Endothelial cell of umbilical vein (primary cell): ENCODE results near the gene CTSH. TPM values are rescaled to one million over a fixed set of nuclear protein-coding genes. Genes with fewer than 3 reads are reported as not detected.

Experiments used
- BruUV-seq: library from RNA; stranded (reverse); fragments of 400-500 nt; replicated peaks from 2 replicates; lab custom pipeline; 2021; lab: Mats Ljungman, UMichigan
- CTCF ChIA-PET: fragments of 300-600, 350-600 bp; sonication (Branson Sonifier 250); formaldehyde crosslinking; loops from one replicate; lab custom pipeline; 2021; ENCODE audit warnings: antibody characterized with exemption, inconsistent platforms; lab: Charles Lee
- POLR2A ChIA-PET: fragments of 300-600, 350-600 bp; sonication (Branson Sonifier 250); formaldehyde crosslinking; loops from one replicate; lab custom pipeline; 2021; ENCODE audit warnings: antibody characterized with exemption, inconsistent platforms; lab: Charles Lee
- DNase-seq: peaks from one replicate; pipeline ENCODE4 v3.0.0-alpha.2; 2011; ENCODE audit warnings: low read depth, low spot score
- FAIRE-seq: peaks from 2 replicates; lab custom pipeline; 2011; peaks lifted over from hg19 to GRCh38; lab: Jason Lieb, UNC
- H2AFZ ChIP-seq: 2 replicates; pipeline ENCODE4 v1.6.0; 2012; ENCODE audit warnings: low read depth, low read length, control low read depth, inconsistent platforms
- H3K27ac ChIP-seq: 2 replicates; pipeline ENCODE4 v1.5.1; 2011; ENCODE audit warnings: low read depth, mild to moderate bottlenecking, control low read depth, low read length, moderate library complexity; ENCODE audit not compliant: insufficient read depth
- H3K27me3 ChIP-seq, 2 experiments: 2 replicates each; pipeline versions ENCODE4 v1.6.0 to v1.6.1; 2011; ENCODE audit warnings: low read length in 2 of 2, mixed read lengths in 1 of 2; ENCODE audit not compliant: control insufficient read depth in 2 of 2, insufficient read depth in 2 of 2
- H3K36me3 ChIP-seq, 2 experiments: 2 replicates in 1 of 2; 3 replicates in 1 of 2; pipeline ENCODE4 v1.5.1; 2011; ENCODE audit warnings: low read length in 2 of 2, mild to moderate bottlenecking in 1 of 2, moderate library complexity in 1 of 2; ENCODE audit not compliant: control insufficient read depth in 2 of 2, insufficient read depth in 2 of 2; ENCODE audit errors: extremely low read depth in 1 of 2
- H3K4me1 ChIP-seq: 3 replicates; pipeline ENCODE4 v1.5.1; 2011; ENCODE audit warnings: mild to moderate bottlenecking, low read length; ENCODE audit not compliant: control insufficient read depth, insufficient read depth; ENCODE audit errors: extremely low read depth
- H3K4me2 ChIP-seq: 2 replicates; pipeline ENCODE4 v1.6.1; 2011; ENCODE audit warnings: low read length, control low read depth, mixed read lengths; ENCODE audit not compliant: insufficient read depth
- H3K4me3 ChIP-seq, 3 experiments: fragments of 200-600 bp in 1 of 3; sonication (generic), shearing (Covaris generic) in 1 of 3; replicated peaks in 1 of 3; 2 replicates each; pipeline ENCODE4 v1.5.1; 2011 to 2016; ENCODE audit warnings: control low read depth in 3 of 3, low read length in 3 of 3, mild to moderate bottlenecking in 2 of 3, inconsistent platforms in 1 of 3, low read depth in 1 of 3, moderate library complexity in 1 of 3; ENCODE audit not compliant: insufficient read depth in 1 of 3
- H3K79me2 ChIP-seq: 2 replicates; pipeline ENCODE4 v1.6.0; 2012; ENCODE audit warnings: low read length, inconsistent platforms; ENCODE audit not compliant: control insufficient read depth, insufficient read depth
- H3K9ac ChIP-seq: replicated peaks from 2 replicates; pipeline ENCODE3; 2011; ENCODE audit warnings: low read length, control low read depth; ENCODE audit not compliant: insufficient read depth; ENCODE audit errors: extremely low read depth
- H3K9me1 ChIP-seq: replicated peaks from 3 replicates; pipeline ENCODE4 v1.6.0; 2011; ENCODE audit warnings: mild to moderate bottlenecking, low read length; ENCODE audit not compliant: control insufficient read depth, insufficient read depth; ENCODE audit errors: extremely low read depth
- H3K9me3 ChIP-seq: replicated peaks from 2 replicates; pipeline ENCODE4 v1.5.1; 2012; ENCODE audit warnings: low read length, inconsistent platforms; ENCODE audit not compliant: control insufficient read depth, insufficient read depth
- H4K20me1 ChIP-seq: replicated peaks from 2 replicates; pipeline ENCODE3; 2011; ENCODE audit warnings: mild to moderate bottlenecking, low read length; ENCODE audit not compliant: control insufficient read depth, insufficient read depth; ENCODE audit errors: extremely low read depth
- EZH2 ChIP-seq: IDR thresholded peaks from 2 replicates; pipeline ENCODE4 v1.6.1; 2012; ENCODE audit warnings: borderline replicate concordance, low read depth, mild to moderate bottlenecking, moderate library complexity, low read length, inconsistent platforms; ENCODE audit not compliant: severe bottlenecking
- FOS ChIP-seq: IDR thresholded peaks from 2 replicates; pipeline ENCODE4 v1.6.1; 2011; ENCODE audit warnings: mild to moderate bottlenecking, low read length, moderate library complexity, borderline replicate concordance; ENCODE audit not compliant: insufficient read depth
- JUN ChIP-seq: IDR thresholded peaks from 2 replicates; pipeline ENCODE4 v1.6.1; 2011; ENCODE audit warnings: borderline replicate concordance, low read depth; ENCODE audit not compliant: insufficient read length, insufficient read depth
- MAX ChIP-seq: IDR thresholded peaks from 2 replicates; pipeline ENCODE4 v1.6.1; 2011; ENCODE audit not compliant: insufficient read depth, insufficient read length
- MYC ChIP-seq: IDR thresholded peaks from one replicate; pipeline ENCODE4 v1.6.1; 2011; ENCODE audit warnings: mild to moderate bottlenecking, low read depth, low read length
- POLR2A ChIP-seq: IDR thresholded peaks from 2 replicates; pipeline ENCODE4 v1.6.1; 2012; ENCODE audit warnings: low read depth, mild to moderate bottlenecking, control low read depth, low read length
- POLR2AphosphoS5 ChIP-seq: IDR thresholded peaks from 2 replicates; pipeline ENCODE4 v1.6.1; 2012; ENCODE audit warnings: low read depth, mild to moderate bottlenecking, control low read depth, low read length, moderate library complexity; ENCODE audit not compliant: insufficient read depth
- dilution Hi-C: fragments of 300-500 bp; cut with MboI; formaldehyde crosslinking; loops from one replicate; pipeline ENCODE4 v1.15.0; 2019; ENCODE audit warnings: low sequenced_read_pairs; ENCODE audit not compliant: extremely low pct_ligation_motif_present
- intact Hi-C: fragments of 100-400 bp; cut with micrococcal nuclease; formaldehyde crosslinking; loops from one replicate; pipeline ENCODE4 v1.10.0; 2022
- polyA plus RNA-seq, 4 experiments: library from polyadenylated mRNA; depleted of rRNA in 3 of 4; stranded (reverse) in 3 of 4; unstranded in 1 of 4; fragments of >200 nt; gene quantifications; 2 replicates each; pipeline versions ENCODE4 v1.2.1 to v1.2.3, GENCODE V29; 2011 to 2012; ENCODE audit warnings: missing spikeins in 1 of 4
- total RNA-seq: library from RNA; stranded (reverse); gene quantifications from 2 replicates; pipeline ENCODE4 v1.2.3, GENCODE V29; 2021

The CTSH gene
- total and polyA plus RNA-seq, 2 donors (not counting 3 experiments of a cell fraction or from before 2014, with no cell fraction given) = 7.0 to 7.4 TPM

- Histone ChIP-seq H4K20me1 (no peaks in the 10 kb centered on the region), H3K9ac (no peak overlapping the region), H3K4me3 (no peak overlapping the region), H3K9me3 (no peaks in the 10 kb centered on the region), H3K27me3 (no peaks in the 10 kb centered on the region), H3K27ac (no peak overlapping the region), H3K4me1 (peaks cover 8% of the 10 kb centered on the region), H3K9me1 (no peaks in the 10 kb centered on the region), H3K36me3 (no peaks in the 10 kb centered on the region), H3K4me2 (no peak overlapping the region), H3K79me2 (no peaks in the 10 kb centered on the region), H2AFZ (no peak overlapping the region)
- no TSS peak for BruUV-seq
- POLR2A ChIA-PET = no interaction called here
- DNase-seq (no peak), FAIRE-seq (no peak)
- dilution Hi-C loops = no loop called here
- intact Hi-C loops = no loop called here
- CTCF ChIA-PET = interaction anchor here (2.0 kb wide), 1 partner anchor 24 kb away, joined by 4 read pairs; no protein-coding TSS in a partner anchor
- TF ChIP-seq POLR2AphosphoS5 (no peak), MYC (no peak), POLR2A (no peak), MAX (no peak), FOS (no peak), EZH2 (no peak)
These were observed 10.5 kb upstream of the CTSH start for GRCh38 chr15:78955355-78955754.

GRCh38 chr15:78951841-78952238 is 7.0 kb upstream of the CTSH start:
- Histone ChIP-seq H3K36me3 (no peaks in the 10 kb centered on the region), H3K4me1 (peaks cover 8% of the 10 kb centered on the region), H3K9me3 (no peaks in the 10 kb centered on the region), H4K20me1 (no peaks in the 10 kb centered on the region), H3K9ac (no peak overlapping the region), H3K79me2 (no peaks in the 10 kb centered on the region), H3K27me3 (peaks cover 0 to 2% of the 10 kb centered on the region in 2 experiments), H3K9me1 (no peaks in the 10 kb centered on the region), H3K4me2 (peak overlapping the region; percentile 11), H3K27ac (no peak overlapping the region), H2AFZ (no peak overlapping the region), H3K4me3 (no peak overlapping the region)
- no peak for DNase-seq
- CTCF ChIA-PET = no interaction called here
- intact Hi-C loops (no loop called here), dilution Hi-C loops (no loop called here)
- peak; percentile 58 for FAIRE-seq
- TF ChIP-seq JUN (peak; percentile 33), POLR2AphosphoS5 (no peak)
- POLR2A ChIA-PET = no interaction called here
- BruUV-seq = no TSS peak
